Activated CD8-positive, alpha-beta memory T cell treated with anti-CD3 and anti-CD28 coated beads, Interleukin-2, amount 50 U/mL, for 4 hours (primary cell): ENCODE data around the gene NF2.
"Not testable (repeated sequence)": the region's sequence is repeated elsewhere in the genome, so short reads cannot be mapped to it uniquely, and the experiment has no call there.

ENCODE experiments used
- DNase-seq: peaks from one replicate; pipeline ENCODE4 v3.0.0-alpha.2; 2020

The NF2 gene

DNA sequence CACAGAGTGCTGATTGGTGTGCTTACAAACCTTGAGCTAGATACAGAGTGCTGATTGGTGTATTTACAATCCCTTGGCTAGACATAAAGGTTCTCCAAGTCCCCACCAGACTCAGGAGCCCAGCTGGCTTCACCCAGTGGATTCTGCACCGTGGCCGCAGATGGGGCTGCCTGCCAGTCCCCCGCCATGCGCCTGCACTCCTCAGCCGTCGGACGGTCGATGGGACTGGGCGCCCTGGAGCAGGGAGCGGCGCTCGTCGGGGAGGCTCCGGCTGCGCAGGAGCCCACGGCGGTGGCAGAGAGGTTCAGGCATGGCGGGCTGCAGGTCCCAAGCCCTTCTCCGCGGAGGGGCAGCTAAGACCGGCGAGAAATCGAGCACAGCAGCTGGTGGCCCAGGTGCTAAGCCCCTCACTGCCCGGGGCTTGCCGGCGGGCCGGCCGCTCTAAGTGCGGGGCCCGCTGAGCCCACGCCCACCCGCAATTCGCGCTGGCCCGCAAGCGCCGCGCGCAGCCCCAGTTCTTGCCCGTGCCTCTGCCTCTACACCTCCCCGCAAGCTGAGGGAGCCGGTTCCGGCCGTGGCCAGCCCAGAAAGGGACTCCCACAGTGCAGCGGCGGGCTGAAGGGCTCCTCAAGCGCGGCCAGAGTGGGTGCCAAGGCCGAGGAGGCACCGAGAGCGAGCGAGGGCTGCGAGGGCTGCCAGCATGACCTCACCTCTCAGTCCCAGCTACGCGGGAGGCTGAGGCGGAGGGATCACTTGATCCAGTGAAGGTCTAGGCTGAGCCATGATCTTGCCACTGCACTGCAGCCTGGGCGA lies 5.4 kb upstream of the NF2 start:
- DNase-seq = not testable (repeated sequence)

DNA sequence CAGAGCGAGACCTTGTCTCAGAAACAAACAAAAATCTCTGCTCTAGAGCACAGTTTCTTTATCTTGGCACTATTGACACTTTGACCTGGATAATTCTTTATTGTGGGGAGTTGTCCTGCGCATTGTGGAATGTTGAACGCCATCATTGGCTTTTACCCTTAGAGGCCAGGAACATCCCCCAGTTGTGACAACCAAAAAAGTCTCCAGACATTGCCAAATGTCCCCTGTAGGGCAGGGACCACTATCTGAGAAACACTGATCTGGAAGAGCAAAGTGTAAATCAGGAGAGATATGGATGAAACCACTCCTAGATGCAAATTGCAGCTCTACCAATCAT lies 4.8 kb upstream of the NF2 start:
- DNase-seq = no peak

DNA sequence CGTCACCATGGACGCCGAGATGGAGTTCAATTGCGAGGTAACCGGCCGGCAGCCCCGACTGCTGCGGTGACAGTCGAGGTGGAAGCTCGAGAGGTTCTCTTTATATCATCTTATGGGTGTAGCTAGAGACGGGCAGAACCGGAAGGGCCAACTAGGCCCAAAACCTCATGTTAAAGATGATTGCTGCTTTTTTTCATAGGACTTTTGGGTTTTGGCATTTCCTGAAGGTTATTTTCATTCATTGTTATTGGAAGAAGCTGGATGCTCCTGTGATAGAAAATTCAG lies 585 bp downstream of the NF2 start:
- no peak for DNase-seq

DNA sequence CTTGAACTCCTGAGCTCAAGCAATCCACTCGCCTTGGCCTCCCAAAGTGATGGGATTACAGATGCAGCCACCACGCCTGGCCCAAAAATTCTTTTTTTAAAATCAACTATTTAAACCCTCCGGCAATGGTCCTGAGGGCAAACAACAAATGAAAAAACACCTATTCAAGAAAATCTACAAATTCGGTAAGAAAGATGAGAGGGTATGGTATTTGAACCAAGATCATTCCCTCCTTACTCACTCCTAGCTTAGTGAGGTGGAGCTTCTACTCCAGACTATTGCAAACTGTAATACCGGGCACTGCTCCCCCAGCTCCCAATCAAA lies 2.1 kb downstream of the NF2 start:
- DNase-seq = no peak

DNA sequence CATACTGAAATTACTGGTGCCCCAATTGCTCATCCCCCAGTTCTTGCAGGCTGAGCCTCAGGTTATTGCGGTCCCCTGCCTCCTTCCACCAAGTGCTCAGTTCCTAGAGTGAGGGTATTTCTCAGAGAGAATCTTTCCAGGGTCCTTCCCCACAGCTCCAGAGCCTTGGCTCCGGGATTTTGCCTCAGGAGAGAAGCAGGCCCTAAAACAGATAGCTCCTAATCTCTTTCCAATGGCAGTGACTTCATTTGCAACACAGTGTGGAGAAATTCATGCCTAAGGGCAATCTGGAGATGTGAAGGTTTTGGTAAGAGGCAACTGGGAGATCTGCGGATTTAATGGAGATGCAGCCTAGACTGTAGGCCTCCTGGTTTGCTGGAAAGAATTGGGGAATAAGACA lies 2.9 kb downstream of the NF2 start:
- DNase-seq = no peak

DNA sequence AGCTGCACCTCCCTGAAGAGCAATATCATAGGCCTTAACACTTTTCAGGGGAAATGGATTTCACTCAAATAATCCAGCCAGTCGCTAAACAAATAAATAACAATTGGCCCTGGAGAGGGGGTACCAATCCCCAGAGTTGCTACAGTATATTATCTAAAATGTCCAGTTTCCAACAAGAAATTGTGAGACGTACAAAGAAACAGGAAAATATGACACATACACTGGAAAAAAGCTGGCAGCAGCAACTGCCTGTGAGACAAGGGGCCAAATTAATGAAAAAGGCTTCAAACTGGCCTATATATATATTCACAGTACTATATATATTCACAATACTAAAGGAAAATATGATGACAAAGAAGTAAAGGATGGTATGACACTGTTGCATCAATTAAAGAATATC lies 4.0 kb downstream of the NF2 start:
- DNase-seq = no peak

DNA sequence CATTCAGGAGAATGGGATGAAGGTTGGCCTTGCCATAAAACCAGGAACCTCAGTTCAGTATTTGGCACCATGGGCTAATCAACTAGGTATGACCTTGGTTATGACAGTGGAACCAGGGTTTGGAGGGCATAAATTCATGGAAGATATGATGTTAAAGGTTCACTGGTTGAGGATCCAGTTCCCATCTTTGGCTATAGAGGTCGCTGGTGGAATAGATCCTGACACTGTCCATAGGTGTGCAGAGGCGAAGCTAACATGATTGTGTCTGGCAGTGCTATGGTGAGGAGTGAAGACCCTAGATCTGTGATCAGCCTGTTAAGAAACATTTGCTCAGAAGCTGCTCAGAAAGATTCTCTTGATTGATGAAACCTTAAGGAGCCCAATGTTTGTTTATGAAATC lies 5.7 kb downstream of the NF2 start:
- DNase-seq = no peak

DNA sequence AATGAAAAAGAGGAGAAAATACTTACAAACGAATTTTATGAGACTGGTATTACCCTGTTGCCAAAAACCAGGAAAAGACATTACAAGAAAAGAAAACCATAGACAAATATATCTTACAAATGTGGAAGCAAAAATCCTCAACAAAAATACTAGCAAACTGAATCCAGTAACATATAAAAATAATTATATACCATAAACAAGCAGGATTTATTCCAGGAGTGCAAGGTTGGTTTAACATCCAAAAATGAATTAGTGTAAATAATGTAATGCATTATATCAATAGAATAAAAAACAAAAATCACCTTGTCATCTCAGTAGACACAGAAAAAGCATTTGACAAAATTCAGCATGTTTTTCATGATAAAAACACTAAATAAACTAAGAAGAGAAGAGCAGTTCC lies 7.3 kb downstream of the NF2 start:
- no peak for DNase-seq

DNA sequence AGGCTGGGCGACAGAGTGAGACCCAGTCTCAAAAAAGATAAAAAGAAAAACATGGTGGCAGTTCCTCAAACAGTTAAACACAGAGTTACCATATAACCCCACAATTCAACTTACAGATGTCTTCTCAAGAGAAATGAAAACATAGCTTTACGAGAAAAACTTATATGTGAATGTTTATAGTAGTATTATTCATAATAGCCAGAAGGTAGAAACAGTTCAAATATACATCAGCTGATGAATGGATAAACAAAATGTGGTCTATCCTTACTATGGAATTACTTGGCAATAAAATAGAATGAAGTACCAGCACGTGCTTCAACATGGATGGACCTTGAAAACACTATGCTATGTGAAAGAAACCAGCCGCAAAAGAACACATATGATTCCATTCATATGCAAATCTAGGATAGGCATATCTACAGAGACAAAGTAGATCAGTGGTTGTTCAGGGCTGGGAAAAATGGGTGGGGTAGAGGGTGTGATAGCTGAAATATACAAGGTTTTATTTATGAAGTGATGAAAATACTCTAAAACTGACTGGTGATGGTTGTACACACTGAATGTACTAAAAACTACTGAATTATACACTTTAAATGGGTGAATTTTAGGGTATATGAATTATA lies 12.4 kb downstream of the NF2 start:
- DNase-seq = no peak

DNA sequence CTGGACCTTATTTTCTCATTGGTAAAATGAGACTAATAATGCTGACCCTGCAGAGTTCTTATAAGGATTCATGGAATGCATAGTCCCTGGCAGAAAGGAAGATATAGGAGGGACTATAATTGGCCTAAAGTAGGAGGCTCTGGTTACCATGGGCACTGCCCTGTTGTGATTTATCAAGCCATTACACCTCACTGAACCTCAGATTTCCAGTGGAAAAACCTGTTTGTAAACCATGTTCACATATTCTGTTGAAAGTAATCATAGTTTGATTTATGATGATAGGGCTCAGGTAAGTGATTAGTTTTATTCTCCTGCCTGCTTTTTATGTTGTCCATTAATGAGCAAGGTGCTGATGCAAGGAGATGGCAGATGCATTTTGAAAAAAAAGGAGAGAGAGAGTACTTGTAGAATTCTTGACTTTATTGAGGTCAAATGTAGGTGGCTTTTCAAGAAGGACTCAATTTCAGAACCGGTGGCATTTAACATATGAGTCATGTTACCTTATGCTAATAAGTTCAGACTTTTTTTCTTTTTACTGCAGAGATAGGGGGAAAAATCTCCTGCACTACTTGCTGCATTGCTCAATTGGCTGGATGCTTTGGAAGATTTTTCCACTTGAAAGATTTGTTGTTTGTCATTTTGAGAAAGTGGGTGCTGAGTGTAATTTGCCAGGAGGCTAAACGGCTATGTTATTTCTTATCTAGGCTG lies 14.6 kb downstream of the NF2 start:
- no peak for DNase-seq

DNA sequence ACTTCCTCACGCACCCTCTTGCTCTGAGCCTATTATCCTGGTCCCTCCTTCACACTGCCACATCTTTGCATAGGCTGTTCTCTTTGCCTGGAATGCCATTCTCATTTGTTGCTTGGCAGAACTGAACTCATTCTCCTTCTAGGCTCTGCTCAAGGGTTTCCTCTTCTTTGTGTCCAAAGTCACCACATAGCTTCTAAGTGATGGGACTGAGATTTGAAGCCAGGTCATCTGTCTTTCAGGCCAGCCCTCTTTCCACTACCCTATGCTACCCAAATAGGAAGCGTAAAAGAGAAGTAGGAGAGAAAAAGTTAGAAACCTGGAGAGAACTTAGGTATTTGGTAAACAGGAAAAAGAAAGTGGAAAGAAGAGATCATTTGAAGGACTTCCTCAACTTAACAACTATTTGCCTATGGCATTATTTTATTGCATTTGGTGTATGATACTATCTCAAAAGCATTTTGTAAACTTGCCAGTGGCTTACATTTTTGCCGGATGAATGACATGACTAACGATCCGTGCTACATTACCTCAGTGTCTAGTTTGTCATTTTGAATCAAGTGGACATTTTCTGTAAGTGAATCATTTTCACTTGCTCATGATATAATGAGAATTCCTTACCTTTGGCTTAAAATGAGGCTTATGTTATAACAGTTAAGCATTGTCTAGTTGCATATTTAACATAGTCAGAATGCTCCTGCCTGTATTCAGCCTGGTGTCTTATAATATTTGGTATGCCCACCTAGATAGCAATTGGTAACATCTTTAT lies 18.5 kb downstream of the NF2 start:
- DNase-seq = no peak

DNA sequence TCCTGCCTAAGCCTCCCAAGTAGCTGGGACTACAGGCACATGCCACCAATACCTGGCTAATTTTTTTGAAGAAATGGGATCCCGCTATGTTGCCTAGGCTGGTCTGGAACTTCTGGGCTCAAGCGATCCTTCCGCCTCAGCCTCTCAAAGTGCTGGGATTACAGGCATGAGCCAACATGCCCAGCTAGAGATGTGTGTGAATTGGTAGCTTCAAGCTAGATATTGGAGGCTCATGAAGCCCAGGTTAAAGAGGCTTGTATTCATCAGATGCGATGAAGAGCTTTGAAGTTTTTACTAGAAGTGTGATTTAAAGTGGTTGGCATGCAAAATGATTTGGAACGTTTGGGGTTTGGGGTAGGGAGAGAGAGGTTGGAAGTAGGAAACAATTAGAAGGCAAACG lies 19.6 kb downstream of the NF2 start:
- DNase-seq = no peak

DNA sequence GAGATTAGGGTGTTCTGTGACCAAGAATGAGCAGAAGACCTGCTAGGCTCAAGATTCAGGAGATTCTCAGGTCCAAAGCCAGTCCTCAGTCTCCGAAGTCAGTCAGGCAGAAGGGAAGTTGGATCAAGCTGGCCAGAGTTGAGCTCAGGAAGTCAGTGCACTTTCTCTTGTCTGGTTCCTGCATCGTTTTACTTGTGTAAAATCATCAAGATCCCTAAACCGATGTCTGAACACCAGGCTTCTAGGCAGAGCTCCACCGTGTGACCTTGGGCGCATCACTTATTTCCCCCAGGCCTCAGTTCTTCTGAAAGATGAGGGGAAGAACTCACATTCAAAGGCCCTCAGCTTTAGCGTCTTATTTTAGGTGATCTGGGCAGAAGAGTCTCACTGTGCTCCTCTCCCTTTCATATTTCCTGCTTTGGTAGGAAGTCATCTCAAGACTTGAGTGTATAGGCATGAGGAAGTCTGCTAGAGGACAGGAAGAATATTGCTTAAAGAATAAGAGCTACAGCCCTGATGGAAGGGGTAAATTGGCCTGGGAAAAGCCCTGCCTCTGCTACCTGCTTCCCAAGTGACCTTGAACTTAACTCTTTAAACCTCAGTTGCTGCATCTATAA lies 20.2 kb downstream of the NF2 start:
- DNase-seq = no peak

DNA sequence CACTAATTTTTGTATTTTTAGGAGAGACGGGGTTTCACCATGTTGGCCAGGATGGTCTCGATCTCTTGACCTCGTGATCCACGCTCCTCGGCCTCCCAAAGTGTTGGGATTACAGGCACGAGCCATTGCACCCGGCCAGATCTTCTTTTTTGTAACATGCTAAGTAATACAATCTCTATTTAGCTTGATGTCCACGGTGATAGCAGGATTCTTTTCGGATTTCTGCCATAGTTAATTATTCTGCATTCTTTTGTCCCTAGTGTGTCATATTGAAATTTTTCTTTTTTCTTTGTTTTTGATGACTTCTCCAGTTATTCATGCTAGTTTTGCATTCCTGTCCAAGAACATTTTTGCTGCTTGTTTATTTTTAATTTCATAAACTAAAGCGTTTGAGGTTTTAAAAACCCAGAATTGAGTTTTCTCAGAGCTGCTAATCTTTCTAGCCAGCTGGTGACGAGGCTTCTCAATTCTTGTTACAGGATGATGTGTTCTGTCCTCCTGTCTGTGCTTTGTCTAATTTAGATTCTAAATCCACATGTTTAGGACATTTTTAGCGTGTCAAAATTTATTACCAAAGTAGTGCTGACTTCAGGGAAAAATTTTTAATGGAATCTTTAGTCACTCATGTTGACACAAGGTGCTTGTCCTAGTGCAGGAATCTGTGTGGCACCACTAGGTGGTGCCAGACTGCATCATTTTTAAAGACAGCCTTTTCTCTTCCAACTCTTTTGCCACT lies 21.8 kb downstream of the NF2 start:
- peak; percentile 28 for DNase-seq

DNA sequence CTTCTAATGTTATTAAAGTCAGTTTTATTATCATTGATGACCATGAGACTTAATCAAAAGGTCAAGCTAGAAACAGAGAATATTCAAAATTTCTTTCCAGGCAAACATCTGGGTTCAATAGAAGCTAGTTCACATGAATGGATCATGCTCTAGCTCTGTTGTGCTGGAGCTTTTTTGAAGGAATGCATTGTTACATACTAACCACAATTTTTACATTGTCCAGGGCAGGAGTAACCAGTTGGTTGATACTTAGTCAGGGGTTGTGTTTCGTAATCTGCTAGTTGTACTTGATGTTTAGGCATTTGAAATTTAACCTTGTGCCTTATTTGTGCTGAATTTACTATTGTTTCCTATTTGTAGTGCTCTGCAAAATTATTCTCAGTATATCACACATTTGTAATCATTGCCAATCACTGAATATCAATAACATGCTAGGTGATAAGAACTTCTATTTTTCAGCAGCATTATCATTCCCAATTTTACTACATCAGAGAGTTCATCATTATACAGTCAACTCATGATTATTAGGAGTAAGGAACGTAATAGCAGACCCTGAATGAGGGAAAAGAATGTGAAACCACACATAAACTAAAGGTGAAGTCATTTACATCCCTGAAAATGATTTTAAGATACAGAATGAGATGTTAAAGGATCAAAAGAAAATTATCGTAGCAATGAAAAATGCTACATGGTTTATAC lies 23.2 kb downstream of the NF2 start:
- no peak for DNase-seq

DNA sequence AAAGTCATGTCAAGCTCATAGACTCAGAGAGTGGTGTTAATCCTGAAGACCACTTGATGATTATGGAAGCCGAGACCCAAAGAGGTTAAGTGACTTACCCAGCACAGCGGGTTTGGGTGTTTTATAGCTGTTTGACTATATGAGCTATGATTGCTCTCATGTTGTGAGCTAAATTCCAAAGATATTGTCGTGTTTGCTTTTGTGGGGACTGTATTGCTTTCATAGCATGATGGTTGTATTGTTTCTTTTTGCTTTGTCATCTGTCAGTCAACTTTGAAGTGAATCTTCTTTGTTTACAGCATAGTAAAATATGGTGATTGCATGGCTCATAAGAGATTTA lies 23.7 kb downstream of the NF2 start:
- DNase-seq = no peak

DNA sequence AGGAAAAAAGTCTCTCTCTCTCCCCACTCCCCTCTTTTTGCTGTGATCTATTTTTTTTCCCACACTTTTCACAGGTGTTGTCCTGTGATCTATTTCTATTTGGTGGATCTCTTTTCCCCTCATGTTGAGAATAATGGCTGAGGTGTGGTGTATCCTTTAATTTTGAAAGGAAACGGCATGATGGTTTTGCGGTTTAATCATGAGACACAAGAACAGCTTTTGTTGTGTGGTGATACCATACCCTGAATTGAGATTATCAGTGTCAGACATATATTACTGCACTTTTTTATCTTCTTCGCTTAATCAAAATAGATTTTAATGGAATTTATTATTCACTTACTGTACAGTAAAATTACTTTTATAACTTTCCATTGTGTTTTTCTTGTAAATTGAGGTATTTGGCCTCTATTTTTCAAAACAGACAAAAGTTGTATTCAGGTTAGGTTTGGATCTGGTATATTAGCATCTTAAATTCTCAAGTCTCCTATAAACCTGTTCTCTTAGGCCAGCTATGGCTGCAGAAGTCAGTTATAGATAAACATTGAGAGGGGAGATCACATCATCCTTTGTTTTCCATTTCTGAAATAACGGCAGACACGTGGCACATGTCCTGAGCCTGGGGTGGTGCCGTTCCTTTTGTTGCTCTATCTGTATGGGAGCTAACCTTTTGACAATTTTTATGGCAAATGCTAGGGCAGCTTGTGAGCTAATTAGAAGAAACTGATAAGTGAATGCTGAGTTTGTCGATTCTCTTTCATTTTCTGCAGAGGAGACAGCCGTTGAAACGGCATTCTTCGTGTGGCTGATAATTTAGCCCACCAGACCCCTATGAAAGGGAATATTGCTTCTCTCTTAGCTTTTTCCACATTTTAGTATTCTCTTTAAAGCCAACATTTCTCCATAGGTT lies 25.8 kb downstream of the NF2 start:
- no peak for DNase-seq

DNA sequence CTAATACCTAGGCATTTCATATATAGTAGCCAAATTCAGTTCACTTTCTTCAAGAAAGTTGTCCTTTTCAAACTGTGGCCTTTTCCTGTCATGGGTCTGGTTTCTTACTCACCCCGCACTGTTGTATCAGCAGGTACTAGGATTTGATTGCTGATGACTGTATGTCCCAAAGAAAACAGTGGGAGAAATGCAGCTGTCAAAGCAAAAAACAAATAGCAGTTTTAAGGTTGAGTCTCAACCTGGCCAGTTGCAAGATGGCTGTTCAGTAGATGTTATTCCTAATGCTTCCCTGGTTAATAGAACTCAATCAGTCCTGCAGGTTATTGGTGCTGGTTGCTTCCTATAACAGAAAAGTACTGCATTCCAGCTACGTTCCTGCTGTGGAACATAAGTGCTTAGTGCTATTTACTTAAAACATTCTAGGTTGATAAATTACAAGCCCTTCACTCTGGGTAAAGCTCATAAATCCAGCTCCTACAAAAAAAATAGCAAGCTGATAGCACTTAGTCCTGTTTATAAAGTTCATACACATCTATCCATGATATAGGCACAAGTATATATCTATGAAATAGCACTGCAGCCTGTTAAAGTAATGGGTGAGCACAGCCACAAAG lies 26.6 kb downstream of the NF2 start:
- DNase-seq = no peak

DNA sequence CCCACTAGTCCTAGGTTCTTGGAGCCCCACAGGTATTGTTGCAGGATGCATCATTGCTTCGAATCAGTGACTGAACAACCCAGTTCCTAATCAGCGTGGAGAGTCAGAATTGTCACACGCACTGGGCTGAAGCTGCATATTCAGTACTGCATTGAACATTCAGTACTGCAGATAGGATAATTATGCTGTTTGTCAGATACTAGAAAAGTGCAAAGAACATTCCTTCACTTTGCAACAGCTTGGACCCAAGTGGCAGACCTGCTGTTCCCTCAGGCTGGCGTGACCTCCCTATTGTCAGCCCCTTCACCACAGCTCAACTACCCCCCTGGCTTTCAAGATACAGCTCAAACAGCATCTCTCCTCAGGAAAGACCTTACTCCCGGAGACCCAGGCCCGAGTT lies 27.6 kb downstream of the NF2 start:
- DNase-seq = no peak

DNA sequence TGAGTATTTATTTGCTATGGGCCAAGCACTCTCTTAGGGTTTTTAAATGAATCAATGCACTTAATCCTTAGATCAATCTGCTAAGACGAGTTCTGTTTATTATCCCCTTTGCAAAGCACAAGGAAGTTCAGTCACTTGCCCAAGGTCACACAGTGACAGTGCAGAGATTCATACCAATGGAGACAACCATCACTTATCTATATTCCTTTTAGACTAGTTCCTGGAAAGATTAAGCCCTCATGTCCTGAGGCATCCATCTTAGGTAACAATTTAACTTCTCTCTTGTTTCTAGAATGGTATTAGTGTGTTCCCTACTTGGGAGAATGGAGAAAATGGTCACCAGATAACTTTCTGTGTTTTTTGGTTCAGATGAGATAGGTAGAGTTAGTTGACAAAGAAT lies 28.3 kb downstream of the NF2 start:
- DNase-seq = no peak

DNA sequence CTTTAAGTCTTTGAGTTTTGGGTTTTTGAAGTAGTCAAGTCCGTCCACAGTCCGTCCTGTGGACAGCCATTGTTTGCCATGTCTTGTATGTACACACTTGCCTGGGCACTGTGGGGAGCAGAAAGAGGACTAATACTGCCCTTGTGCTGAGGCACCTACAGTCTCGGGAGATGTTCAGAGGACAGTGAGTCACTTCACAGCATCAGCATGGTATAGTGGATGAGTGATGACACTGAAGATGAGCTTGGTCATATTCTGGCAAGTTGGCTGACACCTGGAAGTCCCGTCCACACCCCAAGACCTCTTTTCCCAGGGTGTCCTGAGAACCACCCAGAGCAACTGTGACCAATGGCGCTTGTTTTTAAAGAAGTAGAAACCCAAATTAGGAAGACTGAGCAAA lies 29.2 kb downstream of the NF2 start:
- DNase-seq = no peak
